MM.1S (cell line): ENCODE results near the gene SLC25A11.

Source experiments
- DNase-seq: peaks from one replicate; pipeline ENCODE4 v3.0.0-alpha.2; 2015
- H2AFZ ChIP-seq: fragments of 300-600 bp; sonication (generic); 2 replicates; pipeline ENCODE4 v1.6.0; 2016; ENCODE audit warnings: antibody characterized with exemption, low read length
- H3F3A ChIP-seq: fragments of 300-600 bp; sonication (generic); 2 replicates; pipeline ENCODE4 v1.6.1; 2016; ENCODE audit warnings: mild to moderate bottlenecking, antibody characterized with exemption, low read length, moderate library complexity, mixed read lengths; ENCODE audit not compliant: insufficient read depth
- H3K27ac ChIP-seq: fragments of 300-600 bp; sonication (generic); 2 replicates; pipeline ENCODE4 v1.5.1; 2016; ENCODE audit warnings: mild to moderate bottlenecking, low read length
- H3K27me3 ChIP-seq: fragments of 300-600 bp; sonication (generic); replicated peaks from 2 replicates; pipeline ENCODE4 v1.6.0; 2016; ENCODE audit warnings: low read length; ENCODE audit not compliant: insufficient read depth
- H3K36me3 ChIP-seq: fragments of 300-600 bp; sonication (generic); replicated peaks from 2 replicates; pipeline ENCODE4 v1.6.1; 2016; ENCODE audit warnings: mild to moderate bottlenecking, low read length, mixed read lengths; ENCODE audit not compliant: insufficient read depth
- H3K4me1 ChIP-seq: fragments of 300-600 bp; sonication (generic); 2 replicates; pipeline ENCODE4 v1.6.1; 2016; ENCODE audit warnings: low read length, mixed read lengths
- H3K4me2 ChIP-seq: fragments of 300-600 bp; sonication (generic); 2 replicates; pipeline ENCODE4 v1.6.0; 2016; ENCODE audit warnings: low read depth, low read length
- H3K4me3 ChIP-seq: fragments of 300-600 bp; sonication (generic); 2 replicates; pipeline ENCODE4 v1.5.1; 2016; ENCODE audit warnings: low read length, mixed read lengths
- H3K79me2 ChIP-seq: fragments of 300-600 bp; sonication (generic); 2 replicates; pipeline ENCODE4 v1.6.1; 2016; ENCODE audit warnings: mixed run types, low read length, mixed read lengths
- H3K9ac ChIP-seq: fragments of 300-600 bp; sonication (generic); 2 replicates; pipeline ENCODE4 v1.6.1; 2016; ENCODE audit warnings: low read length, mixed read lengths
- H3K9me2 ChIP-seq: fragments of 300-600 bp; sonication (generic); replicated peaks from 2 replicates; pipeline ENCODE4 v1.6.1; 2016; ENCODE audit warnings: mild to moderate bottlenecking, low read length, mixed read lengths; ENCODE audit not compliant: insufficient read depth
- H3K9me3 ChIP-seq: fragments of 300-600 bp; sonication (generic); replicated peaks from 2 replicates; pipeline ENCODE4 v1.6.1; 2016; ENCODE audit warnings: mild to moderate bottlenecking, low read length, mixed read lengths; ENCODE audit not compliant: insufficient read depth
- H4K20me1 ChIP-seq: fragments of 300-600 bp; sonication (generic); 2 replicates; pipeline ENCODE4 v1.6.1; 2016; ENCODE audit warnings: mild to moderate bottlenecking, low read length, moderate library complexity, mixed read lengths; ENCODE audit not compliant: insufficient read depth
- EZH2 ChIP-seq: fragments of 300-600 bp; sonication (generic); optimal IDR thresholded peaks from 2 replicates; pipeline ENCODE3; 2017; ENCODE audit warnings: low read depth, mild to moderate bottlenecking, antibody characterized with exemption, low read length, mixed read lengths
- EZH2phosphoT487 ChIP-seq: fragments of 300-600 bp; sonication (generic); IDR thresholded peaks from 2 replicates; pipeline ENCODE4 v1.6.1; 2018; ENCODE audit warnings: antibody characterized with exemption, low read length
- TF ChIP-seq, protein P1 (sequence below): fragments of 300-600 bp; sonication (generic); IDR thresholded peaks from 2 replicates; pipeline ENCODE4 v1.5.1; 2016; ENCODE audit warnings: antibody characterized with exemption, low read length, mixed read lengths

SLC25A11 gene

DNA sequence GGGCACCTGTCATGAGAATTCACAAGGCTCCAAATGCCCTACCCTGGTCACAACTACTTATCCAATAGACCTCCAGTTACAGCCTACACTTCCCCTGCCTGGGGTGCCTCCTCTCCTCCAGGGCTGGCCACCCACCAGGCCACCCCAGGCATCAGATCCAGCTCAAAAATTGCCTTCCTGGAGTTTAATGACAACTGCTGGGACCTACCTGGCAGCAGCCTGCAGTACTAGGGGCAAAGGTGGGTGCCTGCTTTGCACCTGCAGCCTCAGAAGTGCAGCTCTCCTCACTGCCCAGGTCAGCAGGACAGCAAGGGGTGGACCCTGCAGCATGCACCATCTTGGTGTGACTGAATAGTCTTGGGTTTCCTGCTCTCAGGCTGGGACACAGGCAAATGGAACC, 4.2 kb downstream of the SLC25A11 start:
- Histone ChIP-seq H3K27me3 (no peaks in the 10 kb centered on the region), H3K36me3 (no peaks in the 10 kb centered on the region), H2AFZ (no peak overlapping the region), H4K20me1 (no peaks in the 10 kb centered on the region), H3K4me2 (no peak overlapping the region), H3K9me2 (no peaks in the 10 kb centered on the region), H3K4me1 (peaks cover 18% of the 10 kb centered on the region), H3K4me3 (no peak overlapping the region), H3K9me3 (no peaks in the 10 kb centered on the region), H3K27ac (no peak overlapping the region), H3F3A (peaks cover 19% of the 10 kb centered on the region), H3K9ac (no peak overlapping the region), H3K79me2 (peaks cover 29% of the 10 kb centered on the region)
- no peak for DNase-seq
- TF ChIP-seq EZH2 (no peak), EZH2phosphoT487 (no peak)
- TF ChIP-seq, protein P1, sequence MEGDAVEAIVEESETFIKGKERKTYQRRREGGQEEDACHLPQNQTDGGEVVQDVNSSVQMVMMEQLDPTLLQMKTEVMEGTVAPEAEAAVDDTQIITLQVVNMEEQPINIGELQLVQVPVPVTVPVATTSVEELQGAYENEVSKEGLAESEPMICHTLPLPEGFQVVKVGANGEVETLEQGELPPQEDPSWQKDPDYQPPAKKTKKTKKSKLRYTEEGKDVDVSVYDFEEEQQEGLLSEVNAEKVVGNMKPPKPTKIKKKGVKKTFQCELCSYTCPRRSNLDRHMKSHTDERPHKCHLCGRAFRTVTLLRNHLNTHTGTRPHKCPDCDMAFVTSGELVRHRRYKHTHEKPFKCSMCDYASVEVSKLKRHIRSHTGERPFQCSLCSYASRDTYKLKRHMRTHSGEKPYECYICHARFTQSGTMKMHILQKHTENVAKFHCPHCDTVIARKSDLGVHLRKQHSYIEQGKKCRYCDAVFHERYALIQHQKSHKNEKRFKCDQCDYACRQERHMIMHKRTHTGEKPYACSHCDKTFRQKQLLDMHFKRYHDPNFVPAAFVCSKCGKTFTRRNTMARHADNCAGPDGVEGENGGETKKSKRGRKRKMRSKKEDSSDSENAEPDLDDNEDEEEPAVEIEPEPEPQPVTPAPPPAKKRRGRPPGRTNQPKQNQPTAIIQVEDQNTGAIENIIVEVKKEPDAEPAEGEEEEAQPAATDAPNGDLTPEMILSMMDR, result no peak

DNA sequence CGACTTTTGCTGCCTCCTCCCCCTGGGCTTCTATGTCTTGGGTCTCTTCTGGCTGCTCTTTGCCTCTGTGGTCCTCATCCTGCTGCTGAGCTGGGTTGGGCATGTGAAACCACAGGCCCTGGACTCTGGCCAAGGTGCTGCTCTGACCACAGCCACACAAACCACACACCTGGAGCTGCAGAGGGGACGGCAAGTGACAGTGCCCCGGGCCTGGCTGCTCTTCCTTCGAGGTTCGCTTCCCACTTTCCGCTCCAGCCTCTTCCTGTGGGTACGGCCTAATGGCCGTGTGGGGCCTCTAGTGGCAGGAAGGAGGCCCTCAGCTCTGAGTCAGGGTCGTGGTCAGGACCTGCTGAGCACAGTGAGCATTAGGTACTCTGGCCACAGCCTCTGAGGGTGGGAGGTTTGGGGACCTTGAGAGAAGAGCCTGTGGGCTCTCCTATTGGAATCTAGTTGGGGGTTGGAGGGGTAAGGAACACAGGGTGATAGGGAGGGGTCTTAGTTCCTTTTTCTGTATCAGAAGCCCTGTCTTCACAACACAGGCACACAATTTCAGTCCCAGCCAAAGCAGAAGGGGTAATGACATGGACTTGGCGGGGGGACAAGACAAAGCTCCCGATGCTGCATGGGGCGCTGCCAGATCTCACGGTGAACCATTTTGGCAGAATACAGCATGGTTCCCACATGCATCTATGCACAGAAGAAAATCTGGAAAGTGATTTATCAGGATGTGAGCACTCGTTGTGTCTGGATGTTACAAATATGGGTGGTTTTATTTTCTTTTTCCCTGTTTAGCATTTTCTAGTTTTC, 5.5 kb downstream of the SLC25A11 start:
- no peaks in the 10 kb centered on the region for H3K9me2 ChIP-seq
- peaks cover 22% of the 10 kb centered on the region for H3K79me2 ChIP-seq
- no peak overlapping the region for H2AFZ ChIP-seq
- TF ChIP-seq, protein P1, result 0 out of 2 replicates have a peak, but pooled peaks have one; percentile 10
- TF ChIP-seq EZH2phosphoT487 (no peak), EZH2 (no peak)
- no peaks in the 10 kb centered on the region for H3K27me3 ChIP-seq
- H3K9ac ChIP-seq, result no peak overlapping the region
- peak overlapping the region; percentile 46; the same call in 1 of the 2 replicates for H3K4me2 ChIP-seq
- H3F3A ChIP-seq, result peaks cover 9% of the 10 kb centered on the region
- peak; percentile 69 for DNase-seq
- peaks cover 18% of the 10 kb centered on the region for H3K4me1 ChIP-seq
- no peak overlapping the region for H3K4me3 ChIP-seq
- H3K9me3 ChIP-seq, result no peaks in the 10 kb centered on the region
- no peaks in the 10 kb centered on the region for H3K36me3 ChIP-seq
- no peaks in the 10 kb centered on the region for H4K20me1 ChIP-seq
- H3K27ac ChIP-seq, result no peak overlapping the region

DNA sequence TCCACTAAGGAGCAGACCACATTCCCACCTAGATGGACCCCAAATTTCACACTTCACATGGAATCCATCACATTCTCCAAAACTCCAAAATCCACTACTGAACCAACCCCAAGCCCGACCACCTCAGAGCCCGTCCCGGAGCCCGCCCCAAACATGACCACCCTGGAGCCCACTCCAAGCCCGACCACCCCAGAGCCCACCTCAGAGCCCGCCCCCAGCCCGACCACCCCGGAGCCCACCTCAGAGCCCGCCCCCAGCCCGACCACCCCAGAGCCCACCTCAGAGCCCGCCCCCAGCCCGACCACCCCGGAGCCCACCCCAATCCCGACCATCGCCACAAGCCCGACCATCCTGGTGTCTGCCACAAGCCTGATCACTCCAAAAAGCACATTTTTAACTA, 6.2 kb downstream of the SLC25A11 start:
- H3K9ac ChIP-seq, result no peak overlapping the region
- H3K27ac ChIP-seq, result no peak overlapping the region
- H3K9me3 ChIP-seq, result no peaks in the 10 kb centered on the region
- H3K4me1 ChIP-seq, result peaks cover 14% of the 10 kb centered on the region
- H3K79me2 ChIP-seq, result peaks cover 14% of the 10 kb centered on the region
- H2AFZ ChIP-seq, result no peak overlapping the region
- no peak overlapping the region for H3K4me2 ChIP-seq
- no peak overlapping the region for H3K4me3 ChIP-seq
- H3F3A ChIP-seq, result peaks cover 9% of the 10 kb centered on the region
- no peaks in the 10 kb centered on the region for H3K27me3 ChIP-seq
- no peaks in the 10 kb centered on the region for H4K20me1 ChIP-seq
- no peak for DNase-seq
- TF ChIP-seq EZH2, result no peak
- no peak for TF ChIP-seq EZH2phosphoT487
- TF ChIP-seq, protein P1, result no peak
- no peaks in the 10 kb centered on the region for H3K9me2 ChIP-seq
- H3K36me3 ChIP-seq, result no peaks in the 10 kb centered on the region
